Spleen (tissue), 7 donors: ENCODE results near the gene POP4.

Experiments
- CTCF ChIP-seq, 11 experiments: fragments of 200-600 bp in 7 of 11; fragments of 450-650 bp in 4 of 11; sonication (generic) in 4 of 11; IDR thresholded peaks in 8 of 11; conservative IDR thresholded peaks in 3 of 11; 1 replicate in 7 of 11; 2 replicates in 4 of 11; pipeline versions ENCODE4 v1.4.0 to v1.8.0; 2016 to 2021; ENCODE audit warnings: antibody characterized with exemption in 11 of 11, inconsistent platforms in 4 of 11, mild to moderate bottlenecking in 1 of 11
- POLR2A ChIP-seq, 3 donors: fragments of 450-650 bp; IDR thresholded peaks; one replicate each; pipeline ENCODE4 v1.5.1; 2017; ENCODE audit warnings: antibody characterized with exemption in 3 of 3, mild to moderate bottlenecking in 1 of 3
- donor health status: DM: no; HTN: no; CAD: no; lungs with moderate emphysema.
- donor health status: DM: no; HTN: no; CAD: no.
- donor health status: DM: no; HTN: no; CAD: no.

- TF ChIP-seq POLR2A (IDR thresholded peaks at IDR 0.05) (no peak), CTCF (IDR thresholded peaks at IDR 0.05 in 8 of 11, conservative IDR thresholded peaks at IDR 0.05 in 3 of 11) (no peak)
Observed at GRCh38 chr19:29645491-29645867, 39.4 kb downstream of the POP4 start.
